ENCODE results near the gene APOL4.

The APOL4 gene

GRCh38 chr22:36194971-36195370 is 6.6 kb downstream of the APOL4 start:
- Histone ChIP-seq H3K9me3 (no peaks in the 10 kb centered on the region), H3K36me3 (no peaks in the 10 kb centered on the region), H3K27ac (no peak overlapping the region), H3K4me3 (no peak overlapping the region), H3K4me1 (peaks cover 0 to 12% (median 4%) of the 10 kb centered on the region in 4 donors), H3K27me3 (peaks cover 0 to 4% of the 10 kb centered on the region in 2 donors)
- TF ChIP-seq, protein P1, sequence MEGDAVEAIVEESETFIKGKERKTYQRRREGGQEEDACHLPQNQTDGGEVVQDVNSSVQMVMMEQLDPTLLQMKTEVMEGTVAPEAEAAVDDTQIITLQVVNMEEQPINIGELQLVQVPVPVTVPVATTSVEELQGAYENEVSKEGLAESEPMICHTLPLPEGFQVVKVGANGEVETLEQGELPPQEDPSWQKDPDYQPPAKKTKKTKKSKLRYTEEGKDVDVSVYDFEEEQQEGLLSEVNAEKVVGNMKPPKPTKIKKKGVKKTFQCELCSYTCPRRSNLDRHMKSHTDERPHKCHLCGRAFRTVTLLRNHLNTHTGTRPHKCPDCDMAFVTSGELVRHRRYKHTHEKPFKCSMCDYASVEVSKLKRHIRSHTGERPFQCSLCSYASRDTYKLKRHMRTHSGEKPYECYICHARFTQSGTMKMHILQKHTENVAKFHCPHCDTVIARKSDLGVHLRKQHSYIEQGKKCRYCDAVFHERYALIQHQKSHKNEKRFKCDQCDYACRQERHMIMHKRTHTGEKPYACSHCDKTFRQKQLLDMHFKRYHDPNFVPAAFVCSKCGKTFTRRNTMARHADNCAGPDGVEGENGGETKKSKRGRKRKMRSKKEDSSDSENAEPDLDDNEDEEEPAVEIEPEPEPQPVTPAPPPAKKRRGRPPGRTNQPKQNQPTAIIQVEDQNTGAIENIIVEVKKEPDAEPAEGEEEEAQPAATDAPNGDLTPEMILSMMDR (IDR thresholded peaks at IDR 0.05): peak; percentile 66 to 71
- peak in 1 of 2 donors; percentile 57 for DNase-seq
- intact Hi-C loops (cut with DNase I; ENCODE audit: low total_unique reads): no loop called here

GRCh38 chr22:36194385-36194784 is 7.2 kb downstream of the APOL4 start:
- no peak overlapping the region for H3K4me3 ChIP-seq
- no peaks in the 10 kb centered on the region for H3K9me3 ChIP-seq
- H3K27me3 ChIP-seq: no peaks in the 10 kb centered on the region
- TF ChIP-seq, protein P1 (IDR thresholded peaks at IDR 0.05): no peak
- H3K4me1 ChIP-seq: peaks cover 0 to 12% (median 4%) of the 10 kb centered on the region in 4 donors
- no peak for DNase-seq
- intact Hi-C loops (cut with DNase I; ENCODE audit: low total_unique reads): no loop called here
- no peaks in the 10 kb centered on the region for H3K36me3 ChIP-seq
- H3K27ac ChIP-seq: no peak overlapping the region

DNA sequence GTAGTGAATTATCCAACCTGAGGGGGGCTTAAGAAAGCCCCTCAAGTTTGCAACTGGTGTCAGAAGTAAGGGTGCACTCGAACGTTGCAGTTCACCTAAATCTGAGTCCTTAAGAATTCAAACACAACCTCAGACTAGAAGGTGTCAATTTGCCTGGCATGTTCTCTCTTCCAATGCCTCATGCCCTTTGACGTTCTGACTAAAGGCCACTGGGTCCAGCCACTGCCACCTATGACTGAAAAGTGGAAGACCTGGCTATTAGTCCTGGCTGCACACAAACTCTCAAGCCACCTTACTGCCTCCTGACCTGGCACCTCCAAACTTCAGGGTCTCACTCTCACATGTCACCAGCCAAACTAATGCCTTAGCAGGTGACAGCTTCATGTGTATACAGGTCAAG is 8.0 kb downstream of the APOL4 start:
- no peak for DNase-seq
- TF ChIP-seq, protein P1 (IDR thresholded peaks at IDR 0.05): no peak
- Histone ChIP-seq H3K36me3 (no peaks in the 10 kb centered on the region), H3K9me3 (no peaks in the 10 kb centered on the region), H3K4me1 (peaks cover 0 to 12% (median 4%) of the 10 kb centered on the region in 4 donors), H3K4me3 (no peak overlapping the region), H3K27ac (no peak overlapping the region), H3K27me3 (no peaks in the 10 kb centered on the region)
- intact Hi-C loops (cut with DNase I; ENCODE audit: low total_unique reads): loop anchor here (2.0 kb wide), 1 partner anchor 297 kb away; no protein-coding TSS in a partner anchor

GRCh38 chr22:36193171-36193570 is 8.4 kb downstream of the APOL4 start:
- intact Hi-C loops (cut with DNase I; ENCODE audit: low total_unique reads): loop anchor here (2.0 kb wide), 1 partner anchor 298 kb away; no protein-coding TSS in a partner anchor
- no peaks in the 10 kb centered on the region for H3K27me3 ChIP-seq

GRCh38 chr22:36192542-36192941 is 9.1 kb downstream of the APOL4 start:
- Histone ChIP-seq H3K36me3 (no peaks in the 10 kb centered on the region), H3K27ac (no peak overlapping the region), H3K4me1 (peaks cover 0 to 12% (median 4%) of the 10 kb centered on the region in 4 donors), H3K9me3 (no peaks in the 10 kb centered on the region), H3K4me3 (no peak overlapping the region), H3K27me3 (no peaks in the 10 kb centered on the region)
- TF ChIP-seq, protein P1 (IDR thresholded peaks at IDR 0.05): no peak
- no peak for DNase-seq
- intact Hi-C loops (cut with DNase I; ENCODE audit: low total_unique reads): loop anchor here (2.0 kb wide), 1 partner anchor 298 kb away; no protein-coding TSS in a partner anchor

More at GRCh38 chr22:36193171-36193570, 8.4 kb downstream of the APOL4 start:
- Histone ChIP-seq H3K4me1 (peaks cover 0 to 12% (median 4%) of the 10 kb centered on the region in 4 donors), H3K4me3 (no peak overlapping the region), H3K27ac (no peak overlapping the region), H3K36me3 (no peaks in the 10 kb centered on the region), H3K9me3 (no peaks in the 10 kb centered on the region)
- no peak for DNase-seq
- TF ChIP-seq, protein P1 (IDR thresholded peaks at IDR 0.05): no peak

Data from tibial artery (tissue), 4 donors.